ELR (cell line): ENCODE results near the gene DHRS4.
"Not testable (repeated sequence)": the region's sequence is repeated elsewhere in the genome, so short reads cannot be mapped to it uniquely, and the experiment has no call there.

Experiments used
- DNase-seq: peaks from one replicate; pipeline ENCODE4 v3.0.0-alpha.2; 2015; ENCODE audit warnings: low read depth

DHRS4 gene

DNA sequence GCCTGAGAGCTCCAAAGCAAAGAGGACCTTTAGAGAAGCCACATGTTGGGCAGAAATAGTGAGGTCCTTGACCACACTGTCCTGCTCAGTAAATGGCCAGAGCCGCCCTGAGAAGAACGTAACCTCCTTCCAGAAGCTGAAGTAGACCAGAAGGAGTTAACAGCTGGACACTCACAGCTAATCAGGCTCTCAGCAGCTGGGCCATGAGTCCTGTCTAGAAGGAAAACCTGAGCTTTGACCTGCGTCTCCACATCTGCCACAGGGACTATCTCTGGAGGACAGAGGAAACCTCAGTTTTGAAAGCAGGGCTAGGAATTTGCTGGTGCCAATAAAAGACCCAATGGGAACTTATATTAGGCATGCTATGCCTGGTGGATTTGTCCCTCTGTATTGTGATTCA lies 12.3 kb upstream of the DHRS4 start:
- no peak for DNase-seq

DNA sequence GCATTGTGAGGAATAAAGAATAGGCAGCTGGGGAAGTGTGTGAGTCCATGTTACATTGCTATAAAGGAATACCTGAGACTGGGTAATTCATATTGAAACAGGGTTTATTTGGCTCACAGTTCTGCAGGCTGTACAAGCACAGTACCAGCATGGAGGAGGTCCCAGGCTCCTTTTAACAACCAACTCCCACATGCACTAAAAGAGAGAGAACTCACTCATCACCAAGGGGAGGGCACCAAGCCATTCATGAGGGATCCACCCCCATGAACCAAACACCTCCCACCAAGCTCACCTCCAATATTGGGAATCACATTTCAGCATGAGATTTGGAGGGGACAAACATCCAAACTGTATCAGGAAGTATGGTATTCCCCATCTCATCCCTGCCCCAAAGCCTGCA lies 11.9 kb upstream of the DHRS4 start:
- no peak for DNase-seq

DNA sequence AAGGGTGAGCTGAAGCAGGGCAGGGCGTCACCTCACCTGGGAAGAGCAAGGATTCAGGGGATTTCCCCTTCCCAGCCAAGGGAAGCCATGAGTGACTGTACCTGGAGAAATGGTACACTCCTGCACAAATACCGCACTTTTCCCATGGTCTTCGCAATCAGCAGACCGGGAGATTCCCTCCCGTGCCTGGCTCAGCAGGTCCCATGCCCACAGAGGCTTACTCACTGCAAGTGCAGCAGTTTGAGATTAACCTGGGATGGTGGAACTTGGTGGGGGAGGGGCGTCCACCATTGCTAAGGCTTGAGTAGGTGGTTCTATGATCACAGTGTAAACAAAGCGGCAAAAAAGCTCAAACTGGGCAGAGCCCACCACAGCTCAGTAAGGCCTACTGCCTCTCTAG lies 11.0 kb upstream of the DHRS4 start:
- no peak for DNase-seq

- DNase-seq, result not testable (repeated sequence)
These were observed 4.5 kb upstream of the DHRS4 start for GRCh38 chr14:23949069-23949468.

GRCh38 chr14:23950411-23951135 lies 3.0 kb upstream of the DHRS4 start:
- no peak for DNase-seq

DNA sequence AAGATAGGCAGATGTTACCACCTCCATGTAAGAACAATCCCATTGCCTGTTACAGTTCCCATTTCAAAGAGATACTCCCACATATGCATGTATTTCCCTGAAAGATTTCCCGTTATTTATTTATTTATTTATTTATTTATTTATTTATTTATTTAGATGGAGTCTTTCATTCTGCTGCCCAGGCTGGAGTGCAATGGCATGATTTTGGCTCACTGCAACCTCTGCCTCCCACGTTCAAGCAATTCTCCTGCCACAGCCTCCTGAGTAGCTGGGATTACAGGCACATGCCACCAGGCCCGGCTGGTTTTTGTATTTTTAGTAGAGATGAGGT lies 2.5 kb upstream of the DHRS4 start:
- DNase-seq, result not testable (repeated sequence)

DNA sequence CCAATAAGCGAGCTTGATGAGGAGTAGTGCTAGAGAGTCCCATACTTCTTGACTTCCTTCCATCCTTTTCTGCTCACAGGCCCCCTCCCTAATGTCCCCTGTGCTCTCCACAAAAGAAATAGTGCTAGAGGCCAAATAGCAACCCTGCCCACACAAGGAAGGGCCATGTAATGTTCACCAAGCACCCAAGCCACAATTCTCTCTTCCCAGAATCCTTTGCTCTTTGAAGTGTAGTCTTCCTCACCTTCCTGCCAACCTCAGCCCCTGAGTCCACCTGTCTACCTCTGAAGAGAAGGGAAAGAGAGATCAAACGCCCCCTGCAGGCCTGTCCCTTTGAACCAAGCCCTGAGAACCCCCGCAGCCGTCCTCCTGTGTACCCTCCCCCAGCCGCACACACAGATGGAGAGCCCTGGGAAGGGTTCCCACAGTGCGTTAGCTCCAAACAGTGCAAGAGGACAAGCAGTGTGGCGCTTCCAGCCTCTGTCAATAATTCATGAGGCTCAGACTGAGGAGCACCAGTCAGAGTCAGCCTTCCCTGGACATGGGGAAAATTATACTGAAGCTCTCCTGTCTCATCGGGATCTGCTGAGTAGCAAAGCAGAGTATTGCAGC lies 1.9 kb upstream of the DHRS4 start:
- no peak for DNase-seq

- not testable (repeated sequence) for DNase-seq
These were observed 480 bp upstream of the DHRS4 start for GRCh38 chr14:23953116-23953463.

DNA sequence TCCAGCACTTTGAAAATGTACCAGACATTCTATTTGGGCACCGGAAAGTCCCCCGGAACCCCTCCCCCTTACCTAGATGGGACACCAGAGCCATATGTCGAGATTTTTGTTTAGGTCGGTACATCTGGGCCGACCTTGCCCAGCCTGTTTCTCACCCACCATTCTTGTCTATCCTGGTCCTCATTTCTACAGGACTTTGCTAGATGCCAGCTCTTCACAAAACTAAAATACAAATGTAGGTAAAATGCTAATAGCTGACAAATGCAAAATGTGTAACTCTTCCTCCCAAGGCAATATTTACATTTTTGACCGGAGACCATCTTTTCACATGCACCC lies 677 bp downstream of the DHRS4 start:
- not testable (repeated sequence) for DNase-seq

GRCh38 chr14:23954965-23955364 lies 1.4 kb downstream of the DHRS4 start:
- not testable (repeated sequence) for DNase-seq

DNA sequence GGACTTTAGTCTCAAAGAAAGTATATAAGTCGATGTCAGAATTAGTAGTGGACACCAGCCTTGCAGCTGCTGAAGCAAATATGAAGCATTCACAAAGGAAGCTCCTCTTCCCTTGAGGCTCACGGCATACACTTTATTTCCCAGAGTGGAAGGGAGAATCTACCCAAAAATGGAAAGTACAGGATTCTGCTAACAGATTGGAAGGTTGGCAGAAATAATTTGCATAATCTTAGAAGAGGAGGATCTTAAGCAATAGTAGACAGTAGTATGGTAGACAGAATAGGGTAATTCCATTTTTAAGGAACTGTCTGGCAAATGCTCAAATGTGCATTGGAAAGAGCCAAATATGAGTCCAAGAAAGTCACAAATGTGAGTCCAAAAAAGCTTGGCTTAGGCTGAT lies 2.2 kb downstream of the DHRS4 start:
- DNase-seq, result not testable (repeated sequence)

- DNase-seq, result not testable (repeated sequence)
These were observed 4.5 kb downstream of the DHRS4 start for GRCh38 chr14:23957913-23958569.

DNA sequence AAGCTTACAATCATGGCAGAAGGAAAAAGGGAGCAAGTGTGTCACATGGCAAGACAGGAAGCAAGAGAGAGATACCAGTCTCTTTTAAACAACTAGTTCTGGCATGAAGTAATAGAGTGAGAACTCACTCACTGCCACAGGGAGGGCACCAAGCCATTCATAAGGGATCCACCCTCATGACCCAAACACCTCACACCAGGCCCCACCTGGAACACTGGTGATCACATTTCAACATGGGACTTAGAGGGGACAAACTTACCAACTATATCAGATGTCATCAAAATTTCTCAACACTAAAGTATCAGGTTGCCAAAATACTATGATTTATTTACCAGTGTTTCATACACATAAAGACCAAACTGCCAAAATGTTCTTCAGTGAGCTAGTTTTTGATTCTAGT lies 7.3 kb downstream of the DHRS4 start:
- DNase-seq, result not testable (repeated sequence)

DNA sequence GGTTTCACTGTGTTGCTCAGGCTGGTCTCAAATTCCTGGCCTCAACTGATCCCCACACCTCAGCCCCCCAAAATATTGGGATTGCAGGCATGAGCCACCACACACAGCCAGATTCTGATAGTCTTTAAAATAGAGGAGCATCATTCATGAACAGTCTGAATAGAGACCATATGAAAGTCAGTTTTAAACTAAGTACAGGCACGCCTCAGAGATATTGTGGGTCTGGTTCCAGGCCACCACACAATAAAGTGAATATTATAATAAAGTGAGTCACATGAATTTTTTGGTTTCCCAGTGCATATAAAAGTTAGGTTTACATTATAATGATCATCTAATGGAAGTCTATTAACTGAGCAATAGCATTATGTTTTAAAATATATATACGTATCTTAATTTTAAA lies 8.1 kb downstream of the DHRS4 start:
- DNase-seq, result not testable (repeated sequence)

DNA sequence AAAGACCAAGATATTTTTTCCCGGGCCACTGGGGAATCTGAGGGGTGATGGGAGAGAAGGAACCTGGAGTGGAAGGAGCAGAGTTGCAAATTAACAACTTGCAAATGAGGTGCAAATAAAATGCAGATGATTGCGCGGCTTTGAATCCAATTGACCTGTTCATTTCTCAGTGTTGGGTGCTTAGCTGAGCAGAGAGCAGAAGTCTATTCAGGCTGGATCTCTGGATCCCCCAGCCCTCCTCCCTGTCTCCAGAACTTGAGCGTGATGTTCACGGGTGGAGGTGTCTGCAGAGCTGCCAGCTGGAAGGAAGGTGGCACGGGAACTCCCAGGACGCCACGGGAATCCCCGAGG lies 15.5 kb downstream of the DHRS4 start:
- not testable (repeated sequence) for DNase-seq

DNA sequence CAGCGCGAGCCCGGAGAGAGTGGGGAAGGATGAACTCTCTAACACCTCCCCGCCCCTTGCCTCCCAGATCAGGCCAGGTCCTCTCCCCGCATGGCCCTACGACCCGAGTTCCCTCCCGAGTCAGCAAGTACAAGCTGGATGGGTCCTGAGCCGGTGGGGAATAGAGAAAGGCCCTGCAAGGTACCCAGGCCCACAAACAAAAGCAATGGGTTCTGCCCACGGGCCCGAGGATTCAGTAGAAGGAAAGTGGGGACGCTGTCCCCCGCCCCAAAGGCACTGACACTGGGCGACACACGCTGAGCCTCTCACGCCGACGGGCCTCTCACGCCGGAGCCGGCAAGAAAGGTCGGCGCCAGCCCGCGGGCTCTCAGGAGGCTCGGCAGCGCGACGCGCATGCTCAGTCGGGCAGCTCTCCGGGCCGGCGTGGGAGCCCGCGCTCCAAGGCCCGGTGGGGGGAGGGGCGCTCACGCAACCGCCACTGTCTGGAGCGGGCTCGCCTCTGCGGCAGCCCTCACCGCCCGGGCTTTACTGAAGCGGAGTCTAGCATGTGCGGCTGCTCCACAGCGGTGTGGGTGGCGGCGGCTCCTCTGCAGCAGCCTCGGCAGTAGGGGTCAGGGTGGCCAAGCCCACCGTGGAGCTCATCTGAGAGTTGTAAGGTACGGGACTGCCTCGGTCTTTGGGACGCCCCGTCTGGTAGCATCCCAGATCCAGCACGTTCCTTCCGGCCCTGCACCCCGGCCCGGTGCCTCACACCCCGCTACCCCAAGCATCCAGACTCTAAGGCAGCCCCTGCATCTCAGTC lies 16.1 kb downstream of the DHRS4 start:
- not testable (repeated sequence) for DNase-seq

- DNase-seq, result not testable (repeated sequence)
These were observed 16.7 kb downstream of the DHRS4 start for GRCh38 chr14:23970283-23970659.

- DNase-seq, result not testable (repeated sequence)
These were observed 19.6 kb downstream of the DHRS4 start for GRCh38 chr14:23973178-23973577.

- DNase-seq, result not testable (repeated sequence)
These were observed 20.5 kb downstream of the DHRS4 start for GRCh38 chr14:23974041-23974440.

- DNase-seq, result peak; percentile 19
These were observed 23.6 kb downstream of the DHRS4 start for GRCh38 chr14:23977208-23977607.

DNA sequence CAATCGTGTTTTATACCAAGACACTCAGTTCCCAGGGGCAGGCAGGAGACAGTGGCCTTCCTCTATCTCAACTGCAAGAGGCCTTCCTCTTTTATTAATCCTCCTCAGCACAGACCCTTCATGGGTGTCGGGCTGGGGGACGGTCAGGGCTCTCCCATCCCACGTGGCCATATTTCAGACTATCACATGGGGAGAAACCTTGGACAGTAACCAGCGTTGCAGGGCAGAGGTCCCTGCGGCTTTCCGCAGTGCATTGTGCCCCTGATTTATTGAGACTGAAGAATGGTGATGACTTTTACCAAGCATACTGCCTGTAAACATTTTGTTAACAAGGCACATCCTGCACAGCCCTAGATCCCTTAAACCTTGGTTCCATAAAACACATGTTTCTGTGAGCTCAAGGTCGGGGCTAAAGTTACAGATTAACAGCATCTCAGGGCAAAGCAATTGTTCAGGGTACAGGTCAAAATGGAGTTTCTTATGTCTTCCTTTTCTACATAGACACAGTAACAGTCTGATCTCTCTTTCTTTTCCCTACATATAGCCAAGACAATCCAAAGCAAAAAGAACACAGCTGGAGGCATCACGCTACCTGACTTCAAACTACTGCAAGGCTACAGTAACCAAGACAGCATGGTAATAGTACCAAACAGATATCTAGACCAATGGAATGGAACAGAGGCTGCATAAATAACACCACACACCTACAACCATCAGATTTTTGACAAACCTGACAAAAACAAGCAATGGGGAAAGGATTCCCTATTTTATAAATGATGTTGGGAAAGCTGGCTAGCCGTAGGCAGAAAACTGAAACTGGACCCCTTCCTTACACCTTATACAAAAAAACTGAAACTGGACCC lies 28.6 kb downstream of the DHRS4 start:
- DNase-seq, result not testable (repeated sequence)
